ENCODE results near the gene TAF6L.
"Not testable (repeated sequence)": the region's sequence is repeated elsewhere in the genome, so short reads cannot be mapped to it uniquely, and the experiment has no call there.

The TAF6L gene, protein sequence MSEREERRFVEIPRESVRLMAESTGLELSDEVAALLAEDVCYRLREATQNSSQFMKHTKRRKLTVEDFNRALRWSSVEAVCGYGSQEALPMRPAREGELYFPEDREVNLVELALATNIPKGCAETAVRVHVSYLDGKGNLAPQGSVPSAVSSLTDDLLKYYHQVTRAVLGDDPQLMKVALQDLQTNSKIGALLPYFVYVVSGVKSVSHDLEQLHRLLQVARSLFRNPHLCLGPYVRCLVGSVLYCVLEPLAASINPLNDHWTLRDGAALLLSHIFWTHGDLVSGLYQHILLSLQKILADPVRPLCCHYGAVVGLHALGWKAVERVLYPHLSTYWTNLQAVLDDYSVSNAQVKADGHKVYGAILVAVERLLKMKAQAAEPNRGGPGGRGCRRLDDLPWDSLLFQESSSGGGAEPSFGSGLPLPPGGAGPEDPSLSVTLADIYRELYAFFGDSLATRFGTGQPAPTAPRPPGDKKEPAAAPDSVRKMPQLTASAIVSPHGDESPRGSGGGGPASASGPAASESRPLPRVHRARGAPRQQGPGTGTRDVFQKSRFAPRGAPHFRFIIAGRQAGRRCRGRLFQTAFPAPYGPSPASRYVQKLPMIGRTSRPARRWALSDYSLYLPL

GRCh38 chr11:62771144-62772021 is at the start of gene TAF6L:
TSS of gene TAF6L (plus strand) at chr11:62771396. CDS start at chr11:62775784, 4,388 bp downstream.
- peak; percentile 96 for DNase-seq

DNA sequence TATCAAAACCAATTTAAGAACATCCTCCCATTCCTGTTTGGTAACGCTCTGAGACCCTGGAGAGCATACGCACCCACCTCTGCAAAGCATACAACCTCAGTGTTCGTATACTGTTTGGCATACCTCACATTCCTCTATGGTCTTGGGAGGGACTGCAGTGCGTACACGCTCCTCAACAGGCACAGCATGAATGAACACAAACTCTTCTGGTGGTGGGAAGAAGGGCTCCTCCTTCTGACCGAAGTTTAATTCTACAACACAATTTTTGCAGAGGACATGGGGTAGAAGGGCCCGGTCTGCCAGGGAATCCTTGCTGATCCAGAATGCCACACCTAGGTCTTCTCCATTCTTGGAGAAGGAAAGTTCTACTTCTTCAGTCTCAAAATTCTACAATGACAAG is 49.2 kb upstream of the TAF6L start:
- no peak for DNase-seq

GRCh38 chr11:62724171-62724570 is 47.0 kb upstream of the TAF6L start:
- DNase-seq: no peak

DNA sequence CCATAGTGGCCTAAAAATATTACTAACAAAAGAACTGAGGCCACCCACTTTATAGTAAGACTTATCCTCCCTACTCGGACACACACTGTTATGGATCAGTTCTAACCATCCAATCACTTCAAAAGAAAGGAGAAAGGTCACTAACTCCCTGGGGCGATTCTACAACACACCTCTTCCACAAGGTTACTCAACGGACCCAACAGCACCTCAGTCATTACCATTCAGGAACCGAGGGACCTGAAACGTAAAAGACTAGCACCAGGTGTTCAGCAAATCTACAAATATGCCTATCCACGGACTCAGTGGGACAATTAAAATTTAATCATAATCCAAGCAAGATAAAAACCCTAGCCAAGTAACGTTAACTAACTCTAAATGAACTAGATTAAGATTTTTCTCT is 45.5 kb upstream of the TAF6L start:
- no peak for DNase-seq

DNA sequence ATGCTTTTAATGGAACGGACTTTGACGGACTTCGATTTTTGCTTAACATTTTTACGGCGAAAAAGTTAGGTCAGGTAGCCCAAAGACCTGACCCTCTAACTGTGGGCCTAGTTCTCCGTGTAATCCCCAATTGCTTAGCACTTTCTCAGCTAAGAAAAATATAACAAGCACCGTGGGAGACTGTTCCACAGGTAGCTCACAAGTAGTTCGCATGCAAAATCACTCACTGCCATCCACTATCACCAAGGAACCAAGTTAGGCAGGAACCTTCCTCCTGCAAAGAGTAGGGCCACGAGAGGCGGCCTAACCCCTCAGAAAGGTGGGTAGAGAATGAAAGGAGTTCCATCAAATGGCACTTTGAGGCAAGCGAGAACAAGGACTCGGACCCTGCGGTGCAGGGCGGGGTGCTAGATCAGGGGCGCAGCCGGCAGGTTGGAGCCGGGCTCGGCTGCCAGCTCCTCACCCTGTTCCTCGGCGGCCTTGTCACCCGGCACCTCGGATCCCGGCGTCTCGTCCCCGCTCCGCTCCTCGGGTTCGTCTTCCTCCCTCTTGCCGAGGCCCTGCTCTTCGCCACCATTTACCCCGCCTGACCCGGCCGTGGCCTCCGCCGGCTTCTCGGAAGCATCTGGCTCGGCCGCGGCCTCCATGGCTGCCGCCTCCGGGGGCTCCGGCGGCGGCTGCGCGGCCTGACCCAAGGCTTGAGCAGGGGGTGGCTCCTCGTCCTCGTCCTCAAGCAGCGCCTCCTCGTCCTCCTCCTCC is 44.9 kb upstream of the TAF6L start:
- no peak for DNase-seq

GRCh38 chr11:62726915-62727164 is 44.4 kb upstream of the TAF6L start:
- no peak for DNase-seq

GRCh38 chr11:62727165-62727871 is 43.9 kb upstream of the TAF6L start, which contains the start of gene HNRNPUL2:
TSS of gene HNRNPUL2 (minus strand) at chr11:62727457. CDS start at chr11:62727156, 301 bp downstream.
- peak; percentile 98 for DNase-seq

- peak; percentile 97 for DNase-seq
Observed at GRCh38 chr11:62727872-62728170, 43.4 kb upstream of the TAF6L start.

GRCh38 chr11:62728171-62728988 is 42.8 kb upstream of the TAF6L start, which contains the start of gene TTC9C:
TSS of gene TTC9C (plus strand) at chr11:62728486. CDS start at chr11:62728849, 363 bp downstream.
- peak; percentile 79 for DNase-seq

GRCh38 chr11:62730076-62730475 is 41.1 kb upstream of the TAF6L start:
- not testable (repeated sequence) for DNase-seq

DNA sequence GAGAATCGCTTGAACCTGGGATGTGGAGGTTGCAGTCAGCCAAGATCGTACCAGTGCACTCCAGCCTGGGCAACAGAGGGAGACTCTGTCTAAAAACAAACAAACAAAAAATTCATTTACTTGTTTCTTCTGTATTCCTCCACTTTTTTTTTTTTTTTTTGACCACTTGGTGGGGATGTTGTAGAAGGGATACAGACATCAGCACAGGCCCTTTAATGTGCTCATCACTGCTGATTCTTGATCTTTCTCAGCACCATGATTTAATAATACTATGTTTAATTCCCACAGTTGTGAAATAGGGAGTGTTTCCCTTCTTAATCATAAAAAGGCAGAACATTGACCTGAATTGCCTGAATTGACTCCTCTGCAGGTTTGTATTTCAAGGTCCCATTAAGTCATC is 38.4 kb upstream of the TAF6L start:
- DNase-seq: peak; percentile 8

DNA sequence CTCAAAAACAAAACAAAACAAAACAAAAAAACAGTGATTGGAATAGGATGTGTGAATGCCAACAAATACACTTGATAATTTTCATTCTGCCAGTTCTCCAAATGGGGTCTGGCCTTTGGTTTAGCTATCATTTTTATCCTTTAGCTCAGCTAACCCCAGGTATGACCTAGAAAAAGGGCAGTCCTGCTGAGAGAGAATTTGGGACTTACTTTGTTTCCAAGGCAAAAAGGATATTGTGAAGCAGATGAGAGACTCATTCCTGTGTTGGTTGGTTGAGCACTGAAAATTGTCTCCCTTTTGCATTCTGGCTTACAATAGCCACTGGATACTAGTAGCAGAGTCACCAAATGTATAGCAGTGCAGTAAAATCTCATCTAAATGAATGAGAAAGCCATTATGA is 34.0 kb upstream of the TAF6L start:
- no peak for DNase-seq

DNA sequence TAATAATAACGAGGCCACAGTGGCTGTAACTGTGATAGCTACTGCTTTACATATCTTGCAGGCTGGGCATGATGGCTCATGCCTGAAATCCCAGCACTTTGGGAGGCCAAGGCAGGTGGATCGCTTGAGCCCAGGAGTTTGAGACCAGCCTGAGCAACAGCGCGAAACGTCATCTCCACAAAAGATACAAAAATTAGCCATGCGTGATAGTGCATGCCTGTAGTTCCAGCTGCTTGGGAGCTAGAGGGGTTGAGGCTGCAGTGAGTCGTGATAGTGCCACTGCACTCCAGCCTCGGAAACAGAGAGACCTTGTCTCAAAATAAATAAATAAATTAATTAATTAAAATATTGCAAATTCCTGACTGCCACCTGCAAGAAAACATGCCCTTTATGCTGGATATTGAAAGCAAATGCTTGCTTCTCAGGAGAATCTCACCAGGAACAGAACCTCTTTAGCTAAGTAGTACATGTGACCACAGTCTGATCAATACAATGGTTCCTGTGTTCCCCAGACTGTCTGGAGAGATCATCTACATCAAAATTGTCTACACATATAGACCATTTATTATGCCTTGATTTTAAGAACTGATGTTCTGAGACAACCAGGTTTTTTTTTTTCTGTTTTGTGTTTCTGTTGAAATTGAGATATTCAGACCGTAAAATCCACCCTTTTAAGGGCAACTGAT is 23.6 kb upstream of the TAF6L start:
- DNase-seq: no peak

DNA sequence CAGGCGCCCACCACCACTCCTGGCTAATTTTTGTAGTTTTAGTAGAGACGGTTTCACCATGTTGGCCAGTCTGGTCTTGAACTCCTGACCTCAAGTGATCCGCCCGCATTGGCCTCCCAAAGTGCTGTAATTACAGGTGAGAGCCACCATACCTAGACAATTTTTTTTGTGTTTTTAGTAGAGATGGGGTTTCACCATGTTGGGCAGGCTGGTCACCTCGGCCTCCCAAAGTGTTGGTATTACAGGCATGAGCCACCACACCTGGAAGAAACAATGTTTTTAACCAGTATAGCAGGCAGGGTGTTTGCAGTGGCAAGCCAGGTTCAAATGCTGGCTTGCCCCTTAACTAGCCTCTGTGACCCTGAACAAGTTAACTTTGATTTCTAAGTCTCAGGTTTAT is 21.3 kb upstream of the TAF6L start:
- not testable (repeated sequence) for DNase-seq

DNA sequence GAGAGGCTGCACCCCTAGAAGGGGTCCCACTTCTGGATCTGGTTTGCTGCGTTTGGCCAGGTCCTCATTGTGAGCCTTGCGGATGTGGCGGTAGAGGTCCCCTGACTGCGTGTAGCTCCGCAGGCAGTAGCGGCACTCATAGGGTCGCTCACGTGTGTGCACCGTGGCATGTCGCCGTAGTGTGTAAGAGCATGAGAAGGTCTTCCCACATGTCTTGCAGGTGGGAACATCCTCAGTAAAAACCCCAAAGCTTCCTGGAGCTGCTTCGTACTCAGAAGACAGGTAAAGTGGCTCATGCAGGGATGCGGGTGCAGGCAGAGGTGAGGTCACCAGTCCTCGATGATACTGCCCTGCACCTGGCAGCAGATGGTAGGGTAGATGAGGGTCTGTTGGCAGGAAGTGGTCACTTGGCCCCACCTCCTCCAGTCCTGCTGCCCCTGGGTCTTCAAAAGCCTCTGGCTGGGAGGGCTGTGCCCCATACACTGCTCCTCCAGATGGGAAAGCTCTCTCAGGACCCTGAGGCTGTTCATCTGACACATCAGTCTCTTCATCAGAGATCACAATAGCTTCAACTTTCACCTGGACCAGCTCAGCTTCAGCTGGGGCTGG is 18.9 kb upstream of the TAF6L start:
- no peak for DNase-seq

DNA sequence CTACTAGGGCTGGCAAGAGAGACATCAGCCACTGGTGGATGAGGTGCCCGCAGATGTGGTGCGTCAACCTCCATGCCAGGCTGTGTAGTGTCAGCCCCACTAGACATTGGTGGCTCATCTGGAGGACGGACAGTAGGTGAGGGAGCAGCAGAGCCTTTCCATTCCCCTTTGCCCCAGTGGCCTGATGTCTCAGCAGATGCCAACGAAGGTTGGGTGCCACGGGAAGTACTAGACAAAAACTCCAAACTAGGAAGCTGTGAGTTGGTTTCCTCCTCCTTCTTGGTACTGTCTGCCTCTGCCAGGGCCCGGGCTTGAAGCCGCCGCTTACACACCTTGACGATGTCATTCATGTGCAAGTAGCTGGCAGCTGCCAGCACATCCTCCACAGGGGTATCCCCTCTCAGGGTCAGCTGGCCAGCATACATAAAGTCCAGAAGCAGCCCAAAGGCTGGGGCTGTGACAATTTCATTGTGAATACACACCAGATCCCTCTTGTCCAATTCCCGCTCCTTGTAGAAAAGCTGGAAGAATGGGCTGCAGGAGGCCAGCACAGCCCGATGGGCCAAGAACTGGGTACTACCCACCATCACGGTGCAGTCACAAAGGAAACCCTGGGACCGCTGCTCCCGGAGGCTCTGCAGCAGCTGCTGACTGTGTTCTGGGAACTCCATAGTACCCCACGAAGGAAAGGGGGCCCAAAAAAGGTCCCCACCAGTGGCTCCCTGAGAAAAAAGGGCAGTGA is 18.0 kb upstream of the TAF6L start:
- no peak for DNase-seq

- peak; percentile 98 for DNase-seq
Observed at GRCh38 chr11:62753736-62754603, 17.2 kb upstream of the TAF6L start, which contains the start of gene ZBTB3. TSS of gene ZBTB3 (minus strand) at chr11:62754160. CDS start at chr11:62753664, 496 bp downstream.

DNA sequence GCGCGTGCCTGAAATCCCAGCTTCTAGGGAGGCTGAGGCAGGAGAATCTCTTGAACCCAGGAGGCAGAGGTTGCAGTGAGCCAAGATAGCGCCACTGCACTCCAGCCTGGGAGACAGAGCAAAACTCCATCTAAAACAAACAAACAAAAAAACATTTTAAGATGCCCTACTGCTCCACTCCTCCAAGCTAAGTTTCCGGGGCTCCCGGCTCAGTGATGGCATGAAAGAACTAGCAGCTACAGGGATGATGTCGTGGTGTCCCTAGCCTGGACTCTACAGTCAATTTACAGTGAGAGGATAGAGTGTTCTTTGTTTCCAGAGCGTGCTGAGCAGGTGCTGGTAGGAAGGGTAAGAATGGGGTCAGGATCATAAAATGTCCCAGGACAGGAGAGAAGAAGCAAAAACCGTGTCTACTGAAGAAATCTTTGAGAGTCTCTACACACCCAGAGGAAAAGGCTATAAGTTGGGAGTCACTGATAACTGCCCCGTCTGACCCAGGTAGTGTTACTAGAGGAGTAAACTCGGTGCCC is 16.0 kb upstream of the TAF6L start:
- DNase-seq: no peak
